NCI-H1694 treated with DMSO at 0.1 percent for 48 hours (cell line): ENCODE results near the gene TAF1C.

Experiments used
- DNase-seq: peaks from one replicate; lab custom pipeline; 2025; lab: John Stamatoyannopoulos, UW

TAF1C gene

DNA sequence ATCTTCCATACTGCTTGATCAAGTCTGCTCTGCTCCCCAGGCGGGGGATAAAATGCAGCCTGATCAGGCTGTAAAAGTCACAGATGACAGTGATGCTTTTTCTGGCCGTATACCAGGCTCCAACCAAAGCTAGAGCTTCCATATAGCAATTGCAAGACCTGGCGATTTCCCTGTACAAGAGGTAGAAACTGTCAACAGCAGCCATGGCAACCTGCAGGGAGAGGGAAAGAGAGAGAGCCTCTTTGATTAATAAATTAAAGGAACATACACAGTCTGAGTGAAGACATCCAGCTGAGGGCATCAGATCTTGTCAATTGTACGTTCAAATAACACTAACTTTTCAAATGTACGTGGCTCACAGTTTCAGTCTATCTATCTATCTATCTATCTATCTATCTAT, 55.7 kb downstream of the TAF1C start:
- no peak for DNase-seq
